ENCODE results near the gene SLC6A5.

GRCh38 chr11:20707876-20708275 lies 108.5 kb downstream of the SLC6A5 start:
- TF ChIP-seq CTCF (IDR thresholded peaks at IDR 0.05) = no peak
- no peak for TF ChIP-seq POLR2A (IDR thresholded peaks at IDR 0.05)
- no peak for TF ChIP-seq EP300 (IDR thresholded peaks at IDR 0.05)

Measured in tibial nerve (tissue), 4 donors.